Osteocyte (in vitro differentiated cells): ENCODE data around the gene CUBN. TPM values are rescaled to one million over a fixed set of nuclear protein-coding genes. Genes with fewer than 3 reads are reported as not detected.

Source experiments
- DNase-seq: peaks from one replicate; pipeline ENCODE4 v3.0.0; 2021; ENCODE audit warnings: mixed read lengths; ENCODE audit not compliant: unreplicated experiment; ENCODE audit errors: extremely low spot score
- H3K27ac Mint-ChIP-seq: one replicate; pipeline ENCODE4 v1.8.0; 2021; ENCODE audit warnings: mild to moderate bottlenecking, mixed read lengths; ENCODE audit not compliant: unreplicated experiment
- H3K27me3 Mint-ChIP-seq: one replicate; pipeline ENCODE4 v1.8.0; 2021; ENCODE audit warnings: mixed read lengths; ENCODE audit not compliant: unreplicated experiment
- H3K36me3 Mint-ChIP-seq: one replicate; pipeline ENCODE4 v1.8.0; 2021; ENCODE audit warnings: mixed read lengths; ENCODE audit not compliant: unreplicated experiment
- H3K4me1 Mint-ChIP-seq: one replicate; pipeline ENCODE4 v1.8.0; 2021; ENCODE audit warnings: mixed read lengths; ENCODE audit not compliant: unreplicated experiment
- H3K4me3 Mint-ChIP-seq: one replicate; pipeline ENCODE4 v1.8.0; 2021; ENCODE audit warnings: mild to moderate bottlenecking, moderate library complexity, mixed read lengths; ENCODE audit not compliant: unreplicated experiment
- H3K9me3 Mint-ChIP-seq: one replicate; pipeline ENCODE4 v1.8.0; 2021; ENCODE audit warnings: mixed read lengths; ENCODE audit not compliant: unreplicated experiment
- CTCF ChIP-seq: fragments of 200-600 bp; sonication (generic); IDR thresholded peaks from 2 replicates; pipeline ENCODE4 v1.5.0; 2021; ENCODE audit warnings: antibody characterized with exemption, mild to moderate bottlenecking, moderate library complexity
- total RNA-seq: library from RNA; stranded (reverse); gene quantifications from 2 replicates; pipeline ENCODE4 v1.2.1, GENCODE V29; 2021

Gene CUBN
- total RNA-seq, 1 donor from 2014 or later = 1.4 TPM

- H3K36me3 Mint-ChIP-seq = peaks cover 2% of the 10 kb centered on the region
- H3K4me1 Mint-ChIP-seq = peaks cover 8% of the 10 kb centered on the region
- H3K27me3 Mint-ChIP-seq = no peaks in the 10 kb centered on the region
- TF ChIP-seq CTCF = no peak
- no peak overlapping the region for H3K4me3 Mint-ChIP-seq
- no peak for DNase-seq
- H3K27ac Mint-ChIP-seq = no peak overlapping the region
- H3K9me3 Mint-ChIP-seq = peaks cover 3% of the 10 kb centered on the region
Observed at GRCh38 chr10:17101910-17102266, 27.7 kb downstream of the CUBN start.

GRCh38 chr10:17101257-17101909 is 28.2 kb downstream of the CUBN start:
- Mint-ChIP-seq H3K27me3 (no peaks in the 10 kb centered on the region), H3K4me3 (no peak overlapping the region), H3K27ac (no peak overlapping the region), H3K4me1 (peaks cover 8% of the 10 kb centered on the region), H3K9me3 (peaks cover 6% of the 10 kb centered on the region), H3K36me3 (peaks cover 4% of the 10 kb centered on the region)
- DNase-seq = no peak
- TF ChIP-seq CTCF = no peak

GRCh38 chr10:17100586-17100985 is 29.0 kb downstream of the CUBN start:
- H3K4me3 Mint-ChIP-seq = no peak overlapping the region
- H3K4me1 Mint-ChIP-seq = peaks cover 8% of the 10 kb centered on the region
- peaks cover 8% of the 10 kb centered on the region for H3K36me3 Mint-ChIP-seq
- peaks cover 11% of the 10 kb centered on the region for H3K9me3 Mint-ChIP-seq
- no peak overlapping the region for H3K27ac Mint-ChIP-seq
- no peak for DNase-seq
- TF ChIP-seq CTCF = no peak
- no peaks in the 10 kb centered on the region for H3K27me3 Mint-ChIP-seq

GRCh38 chr10:17098012-17098411 is 31.6 kb downstream of the CUBN start:
- Mint-ChIP-seq H3K4me1 (peaks cover 11% of the 10 kb centered on the region), H3K27me3 (no peaks in the 10 kb centered on the region), H3K9me3 (peaks cover 18% of the 10 kb centered on the region), H3K4me3 (no peak overlapping the region), H3K36me3 (peaks cover 16% of the 10 kb centered on the region), H3K27ac (no peak overlapping the region)
- TF ChIP-seq CTCF = no peak
- no peak for DNase-seq

- H3K4me3 Mint-ChIP-seq = no peak overlapping the region
- H3K27me3 Mint-ChIP-seq = no peaks in the 10 kb centered on the region
- DNase-seq = no peak
- H3K4me1 Mint-ChIP-seq = peaks cover 3% of the 10 kb centered on the region
- no peak for TF ChIP-seq CTCF
- peaks cover 16% of the 10 kb centered on the region for H3K36me3 Mint-ChIP-seq
- no peak overlapping the region for H3K27ac Mint-ChIP-seq
- H3K9me3 Mint-ChIP-seq = peaks cover 18% of the 10 kb centered on the region
Observed at GRCh38 chr10:17094844-17095243, 34.8 kb downstream of the CUBN start.
